CD4-positive, alpha-beta T cell treated with Interleukin-15 for 1 hour (primary cell): ENCODE measurements around the gene ARHGEF6.
"Not testable (repeated sequence)": the region's sequence is repeated elsewhere in the genome, so short reads cannot be mapped to it uniquely, and the experiment has no call there.

Experiments used
- DNase-seq: peaks from one replicate; pipeline ENCODE4 v3.0.0-alpha.2; 2020

Gene ARHGEF6

GRCh38 chrX:136780763-136781162 is at the start of gene ARHGEF6:
TSS of gene ARHGEF6 (minus strand) at chrX:136780932. CDS start at chrX:136780882, 50 bp downstream.
- DNase-seq = no peak

GRCh38 chrX:136829413-136829812 is 48.7 kb upstream of the ARHGEF6 start:
- no peak for DNase-seq

- no peak for DNase-seq
Measured at GRCh38 chrX:136828830-136829229, 48.1 kb upstream of the ARHGEF6 start.

GRCh38 chrX:136827026-136827425 is 46.3 kb upstream of the ARHGEF6 start:
- no peak for DNase-seq

- no peak for DNase-seq
Measured at GRCh38 chrX:136825771-136826170, 45.0 kb upstream of the ARHGEF6 start.

GRCh38 chrX:136823175-136823574 is 42.4 kb upstream of the ARHGEF6 start:
- no peak for DNase-seq

GRCh38 chrX:136822337-136823095 is 41.8 kb upstream of the ARHGEF6 start:
- DNase-seq = no peak

GRCh38 chrX:136819756-136820155 is 39.0 kb upstream of the ARHGEF6 start:
- not testable (repeated sequence) for DNase-seq

- DNase-seq = no peak
Measured at GRCh38 chrX:136819031-136819703, 38.4 kb upstream of the ARHGEF6 start.

GRCh38 chrX:136816975-136817374 is 36.2 kb upstream of the ARHGEF6 start:
- DNase-seq = no peak

- no peak for DNase-seq
Measured at GRCh38 chrX:136814847-136815750, 34.4 kb upstream of the ARHGEF6 start.

GRCh38 chrX:136812286-136812685 is 31.6 kb upstream of the ARHGEF6 start:
- no peak for DNase-seq

GRCh38 chrX:136810493-136810892 is 29.8 kb upstream of the ARHGEF6 start:
- no peak for DNase-seq

- no peak for DNase-seq
Measured at GRCh38 chrX:136806891-136807410, 26.2 kb upstream of the ARHGEF6 start.

GRCh38 chrX:136802515-136802914 is 21.8 kb upstream of the ARHGEF6 start:
- DNase-seq = no peak

- no peak for DNase-seq
Measured at GRCh38 chrX:136797787-136798186, 17.1 kb upstream of the ARHGEF6 start.

- not testable (repeated sequence) for DNase-seq
Measured at GRCh38 chrX:136795132-136795531, 14.4 kb upstream of the ARHGEF6 start.

GRCh38 chrX:136794660-136795059 is 13.9 kb upstream of the ARHGEF6 start:
- DNase-seq = not testable (repeated sequence)

- DNase-seq = no peak
Measured at GRCh38 chrX:136794080-136794479, 13.3 kb upstream of the ARHGEF6 start.

GRCh38 chrX:136789856-136790255 is 9.1 kb upstream of the ARHGEF6 start:
- DNase-seq = no peak

- no peak for DNase-seq
Measured at GRCh38 chrX:136784231-136784630, 3.5 kb upstream of the ARHGEF6 start.

GRCh38 chrX:136783159-136783558 is 2.4 kb upstream of the ARHGEF6 start:
- no peak for DNase-seq

- DNase-seq = no peak
Measured at GRCh38 chrX:136781180-136781797, 557 bp upstream of the ARHGEF6 start.
